HG03025 (cell line): ENCODE results near the gene VSX2.

Experiments
- ATAC-seq: cut with Tn5 transposase; IDR thresholded peaks from one replicate; pipeline ENCODE4 v1.9.1; 2021; ENCODE audit warnings: mild to moderate bottlenecking, moderate library complexity; ENCODE audit not compliant: unreplicated experiment, low FRiP score

Gene VSX2

GRCh38 chr14:74297986-74298385 lies 58.7 kb downstream of the VSX2 start:
- ATAC-seq: no peak

GRCh38 chr14:74299061-74299545 lies 59.9 kb downstream of the VSX2 start:
- no peak for ATAC-seq

DNA sequence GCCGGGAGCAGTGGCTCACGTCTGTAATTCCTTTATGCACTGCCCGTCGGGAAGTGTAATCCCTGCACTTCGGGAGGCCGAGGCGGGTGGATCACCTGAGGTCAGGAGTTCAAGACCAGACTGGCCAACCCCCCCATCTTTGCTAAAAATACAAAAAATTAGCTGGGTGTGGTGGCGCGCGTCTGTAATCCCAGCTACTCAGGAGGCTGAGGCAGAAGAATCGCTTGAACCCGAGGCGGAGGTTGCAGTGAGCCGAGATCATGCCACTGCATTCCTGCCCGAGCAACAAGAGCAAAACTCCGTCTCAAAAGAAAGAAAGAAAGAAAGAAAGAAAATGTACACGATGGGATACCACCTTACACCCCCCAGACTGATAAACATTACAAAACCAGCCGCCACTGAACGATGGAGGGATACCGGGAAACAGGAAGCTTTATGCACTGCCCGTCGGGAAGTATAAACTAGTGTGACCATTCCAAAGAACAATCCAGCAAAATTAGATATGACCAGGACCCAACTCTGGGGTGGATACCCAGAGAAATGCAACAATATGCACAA lies 62.4 kb downstream of the VSX2 start:
- no peak for ATAC-seq

DNA sequence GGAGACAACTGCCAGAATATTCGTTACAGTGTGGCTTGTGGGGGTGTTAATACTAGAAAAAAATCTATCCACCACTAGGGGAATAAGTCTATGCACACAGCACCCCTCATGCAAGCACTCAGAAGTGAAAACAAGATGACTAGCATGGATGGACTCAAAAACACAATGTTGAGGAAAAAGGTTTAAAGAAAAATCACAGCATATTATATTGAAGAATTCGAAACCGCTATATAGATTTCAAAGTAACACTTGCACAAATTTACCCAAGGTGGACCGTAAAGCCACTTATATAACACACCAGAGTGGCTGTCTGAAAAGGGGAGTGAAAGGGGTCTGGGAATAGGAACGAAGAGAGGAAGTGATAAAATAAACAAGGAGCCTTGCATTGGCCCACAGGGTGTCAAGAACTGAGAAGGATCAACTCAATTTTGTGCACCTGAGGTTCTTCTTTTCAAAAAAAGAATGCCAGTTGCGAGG lies 62.9 kb downstream of the VSX2 start:
- ATAC-seq: peak; percentile 23

DNA sequence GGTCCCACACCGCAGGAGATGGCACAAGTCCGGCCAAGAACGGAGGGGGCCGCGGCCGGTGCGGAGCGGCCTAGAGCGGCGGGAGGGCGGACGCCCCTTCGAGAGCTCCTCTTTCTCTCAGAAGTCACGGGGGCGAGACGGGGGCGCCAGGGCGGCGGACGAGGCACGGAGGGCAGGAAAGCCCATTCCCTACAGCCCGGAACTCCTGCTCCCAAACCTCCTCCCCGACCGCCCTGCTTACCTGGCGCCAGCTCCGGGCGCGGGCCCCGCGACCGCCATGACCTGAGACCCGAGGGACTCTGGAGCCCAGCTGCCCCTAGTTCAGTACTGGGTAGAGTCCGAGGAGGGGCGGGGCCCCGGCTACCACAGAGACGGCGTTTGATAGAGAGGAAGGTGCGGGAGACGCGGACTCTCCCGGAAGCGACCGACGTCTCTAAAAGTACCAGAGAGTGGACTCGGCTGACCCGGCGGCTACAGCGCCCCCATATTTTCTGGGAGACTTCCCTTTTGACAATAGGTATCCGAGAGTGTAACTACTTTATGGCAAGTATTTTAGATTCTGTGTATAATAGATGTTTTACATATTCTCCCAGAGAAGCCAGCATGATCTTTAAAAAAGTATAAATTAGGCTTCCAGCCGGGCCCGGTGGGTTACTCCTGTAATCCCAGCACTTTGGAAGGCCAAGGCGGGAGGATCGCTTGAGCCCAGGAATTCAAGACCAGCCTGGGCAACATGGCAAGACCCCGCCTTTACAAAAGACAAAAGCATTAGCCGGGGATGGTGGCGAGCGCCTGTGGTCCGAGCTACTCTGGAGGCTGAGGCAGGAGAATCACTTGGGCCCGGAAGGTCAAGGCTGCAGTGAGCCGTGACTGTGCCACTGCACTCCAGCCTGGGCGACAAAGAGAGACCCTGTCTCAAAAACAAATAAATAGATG lies 63.7 kb downstream of the VSX2 start, which contains the start of gene ABCD4:
TSS of gene ABCD4 (minus strand) at position 301 of the 936 bp plus-strand sequence. CDS start at position 279, 22 bp downstream.
- peak; percentile 95 for ATAC-seq

GRCh38 chr14:74308695-74309094 lies 69.4 kb downstream of the VSX2 start:
- no peak for ATAC-seq

GRCh38 chr14:74309125-74310022 lies 70.1 kb downstream of the VSX2 start:
- ATAC-seq: no peak

- no peak for ATAC-seq
Observed at GRCh38 chr14:74312161-74312560, 72.9 kb downstream of the VSX2 start.
